HG03571 (cell line): ENCODE measurements around the gene ICOS.
"Not testable (repeated sequence)": the region's sequence is repeated elsewhere in the genome, so short reads cannot be mapped to it uniquely, and the experiment has no call there.

Experiments
- ATAC-seq: cut with Tn5 transposase; IDR thresholded peaks from one replicate; pipeline ENCODE4 v1.9.1; 2021; ENCODE audit not compliant: unreplicated experiment

Gene ICOS

GRCh38 chr2:203972066-203972465 is 35.5 kb downstream of the ICOS start:
- peak; percentile 62 for ATAC-seq

GRCh38 chr2:203973000-203973399 is 36.4 kb downstream of the ICOS start:
- ATAC-seq = peak; percentile 77

- ATAC-seq = no peak
Measured at GRCh38 chr2:203973676-203974075, 37.1 kb downstream of the ICOS start.

GRCh38 chr2:203975912-203976311 is 39.3 kb downstream of the ICOS start:
- no peak for ATAC-seq

GRCh38 chr2:203982276-203982675 is 45.7 kb downstream of the ICOS start:
- no peak for ATAC-seq

- ATAC-seq = no peak
Measured at GRCh38 chr2:203983064-203983715, 46.6 kb downstream of the ICOS start.

- not testable (repeated sequence) for ATAC-seq
Measured at GRCh38 chr2:203985978-203986377, 49.4 kb downstream of the ICOS start.

- ATAC-seq = no peak
Measured at GRCh38 chr2:203987959-203988358, 51.4 kb downstream of the ICOS start.

GRCh38 chr2:203988500-203989260 is 52.1 kb downstream of the ICOS start:
- no peak for ATAC-seq

- no peak for ATAC-seq
Measured at GRCh38 chr2:203989521-203989920, 53.0 kb downstream of the ICOS start.

GRCh38 chr2:203992509-203992908 is 55.9 kb downstream of the ICOS start:
- ATAC-seq = no peak

GRCh38 chr2:203993011-203993410 is 56.4 kb downstream of the ICOS start:
- no peak for ATAC-seq

GRCh38 chr2:203993560-203993959 is 57.0 kb downstream of the ICOS start:
- no peak for ATAC-seq

- ATAC-seq = no peak
Measured at GRCh38 chr2:203994735-203995134, 58.2 kb downstream of the ICOS start.

- no peak for ATAC-seq
Measured at GRCh38 chr2:203996692-203997091, 60.1 kb downstream of the ICOS start.

- ATAC-seq = peak; percentile 71
Measured at GRCh38 chr2:203997481-203997880, 60.9 kb downstream of the ICOS start.

GRCh38 chr2:203997980-203998809 is 61.6 kb downstream of the ICOS start:
- ATAC-seq = peak; percentile 20

- no peak for ATAC-seq
Measured at GRCh38 chr2:203999835-204000234, 63.3 kb downstream of the ICOS start.

GRCh38 chr2:204000446-204000845 is 63.9 kb downstream of the ICOS start:
- no peak for ATAC-seq

- ATAC-seq = no peak
Measured at GRCh38 chr2:204003276-204003990, 66.9 kb downstream of the ICOS start.

GRCh38 chr2:204004912-204005311 is 68.3 kb downstream of the ICOS start:
- ATAC-seq = no peak
